Neural crest cell (in vitro differentiated cells): ENCODE data around the gene C2CD4D. TPM values are rescaled to one million over a fixed set of nuclear protein-coding genes. Genes with fewer than 3 reads are reported as not detected.

ENCODE experiments used
- DNase-seq: peaks from one replicate; pipeline ENCODE4 v3.0.0; 2021; ENCODE audit warnings: low read depth, mixed read lengths, low spot score
- H3K27ac Mint-ChIP-seq: one replicate; pipeline ENCODE4 v1.8.0; 2021; ENCODE audit warnings: mild to moderate bottlenecking, mixed read lengths; ENCODE audit not compliant: unreplicated experiment
- H3K27me3 Mint-ChIP-seq: 2 replicates; pipeline ENCODE4 v1.8.0; 2021; ENCODE audit warnings: low read depth, mild to moderate bottlenecking, mixed read lengths
- H3K36me3 Mint-ChIP-seq: 2 replicates; pipeline ENCODE4 v1.8.0; 2021; ENCODE audit warnings: low read depth, mild to moderate bottlenecking, mixed read lengths
- H3K4me1 Mint-ChIP-seq: 2 replicates; pipeline ENCODE4 v1.8.0; 2021; ENCODE audit warnings: mixed read lengths
- H3K4me3 Mint-ChIP-seq: one replicate; pipeline ENCODE4 v1.8.0; 2021; ENCODE audit warnings: mild to moderate bottlenecking, mixed read lengths
- H3K9me3 Mint-ChIP-seq: 2 replicates; pipeline ENCODE4 v1.8.0; 2021; ENCODE audit warnings: mixed read lengths
- total RNA-seq: library from RNA; stranded (reverse); gene quantifications from 2 replicates; pipeline ENCODE4 v1.2.1, GENCODE V29; 2021
- TF ChIP-seq, protein P1 (sequence below): fragments of 200-600 bp; sonication (generic); conservative IDR thresholded peaks from 2 replicates; pipeline ENCODE4 v1.5.0; 2021; ENCODE audit warnings: antibody characterized with exemption, mild to moderate bottlenecking

Gene C2CD4D
- total RNA-seq, 1 donor from 2014 or later = 0.40 TPM

DNA sequence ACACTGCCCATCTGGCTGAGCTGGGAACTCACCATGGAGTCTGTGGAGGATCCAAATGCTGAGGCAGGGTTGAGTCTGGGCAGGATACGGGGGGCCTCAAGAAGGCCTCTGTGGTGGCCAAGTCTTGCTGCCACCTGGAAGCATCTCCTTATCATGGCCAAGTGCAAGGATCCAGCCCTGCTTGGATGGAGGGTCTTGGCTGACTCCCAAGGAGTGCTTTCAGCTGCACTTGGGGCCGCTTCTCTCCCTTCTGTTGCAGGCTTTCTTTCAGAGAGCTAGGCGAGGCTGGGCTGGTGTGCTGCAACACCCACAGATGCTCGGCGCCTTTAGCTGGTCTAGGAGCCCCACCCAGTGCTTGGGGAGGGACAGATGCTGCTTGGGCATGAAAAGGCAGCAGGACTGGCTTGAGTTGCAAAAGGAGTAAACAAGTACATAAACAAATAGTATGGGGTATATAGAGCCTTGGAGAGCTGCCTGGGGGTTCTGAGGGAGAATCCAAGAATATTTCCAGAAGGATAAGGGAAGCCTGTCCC lies 13.9 kb upstream of the C2CD4D start, which contains the start of gene THEM5:
Gene THEM5, minus strand, starts transcription at position 302 of the 533 bp plus-strand sequence. Its CDS starts 147 bp downstream, at position 155.
- no peak for DNase-seq
- Mint-ChIP-seq H3K36me3 (no peaks in the 10 kb centered on the region), H3K27me3 (peaks cover 4% of the 10 kb centered on the region), H3K9me3 (no peaks in the 10 kb centered on the region), H3K27ac (no peak within 1 kb of the TSS), H3K4me1 (peaks cover 7% of the 10 kb centered on the region), H3K4me3 (no peak within 1 kb of the TSS)
- TF ChIP-seq, protein P1, sequence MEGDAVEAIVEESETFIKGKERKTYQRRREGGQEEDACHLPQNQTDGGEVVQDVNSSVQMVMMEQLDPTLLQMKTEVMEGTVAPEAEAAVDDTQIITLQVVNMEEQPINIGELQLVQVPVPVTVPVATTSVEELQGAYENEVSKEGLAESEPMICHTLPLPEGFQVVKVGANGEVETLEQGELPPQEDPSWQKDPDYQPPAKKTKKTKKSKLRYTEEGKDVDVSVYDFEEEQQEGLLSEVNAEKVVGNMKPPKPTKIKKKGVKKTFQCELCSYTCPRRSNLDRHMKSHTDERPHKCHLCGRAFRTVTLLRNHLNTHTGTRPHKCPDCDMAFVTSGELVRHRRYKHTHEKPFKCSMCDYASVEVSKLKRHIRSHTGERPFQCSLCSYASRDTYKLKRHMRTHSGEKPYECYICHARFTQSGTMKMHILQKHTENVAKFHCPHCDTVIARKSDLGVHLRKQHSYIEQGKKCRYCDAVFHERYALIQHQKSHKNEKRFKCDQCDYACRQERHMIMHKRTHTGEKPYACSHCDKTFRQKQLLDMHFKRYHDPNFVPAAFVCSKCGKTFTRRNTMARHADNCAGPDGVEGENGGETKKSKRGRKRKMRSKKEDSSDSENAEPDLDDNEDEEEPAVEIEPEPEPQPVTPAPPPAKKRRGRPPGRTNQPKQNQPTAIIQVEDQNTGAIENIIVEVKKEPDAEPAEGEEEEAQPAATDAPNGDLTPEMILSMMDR = no peak

GRCh38 chr1:151852733-151853132 lies 13.1 kb upstream of the C2CD4D start:
- H3K36me3 Mint-ChIP-seq = no peaks in the 10 kb centered on the region
- peaks cover 7% of the 10 kb centered on the region for H3K4me1 Mint-ChIP-seq
- TF ChIP-seq, protein P1 = no peak
- no peak for DNase-seq
- H3K27ac Mint-ChIP-seq = no peak overlapping the region
- no peak overlapping the region for H3K4me3 Mint-ChIP-seq
- no peaks in the 10 kb centered on the region for H3K9me3 Mint-ChIP-seq
- H3K27me3 Mint-ChIP-seq = peaks cover 4% of the 10 kb centered on the region

DNA sequence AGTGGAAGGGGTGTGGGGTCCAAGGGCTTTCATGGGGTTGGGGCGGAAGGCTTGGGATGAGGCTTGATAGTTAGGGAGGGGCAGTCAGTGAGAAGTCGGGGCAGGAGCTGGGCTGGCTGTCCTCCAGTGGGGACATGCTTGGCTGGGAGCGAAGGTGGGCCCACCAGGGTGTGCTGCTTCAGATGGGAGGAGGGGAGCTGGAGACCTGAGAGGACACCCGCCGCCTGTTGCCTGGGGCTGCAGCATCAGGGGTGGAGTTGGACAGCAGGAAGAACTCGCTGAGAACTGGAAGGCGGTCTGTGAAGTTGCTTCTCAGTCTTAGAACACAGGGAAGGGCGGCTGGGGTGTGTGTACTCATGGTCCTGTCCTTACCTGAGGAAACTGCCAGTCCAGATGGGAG lies 12.3 kb upstream of the C2CD4D start:
- TF ChIP-seq, protein P1 = no peak
- no peak overlapping the region for H3K27ac Mint-ChIP-seq
- no peaks in the 10 kb centered on the region for H3K36me3 Mint-ChIP-seq
- H3K27me3 Mint-ChIP-seq = peaks cover 4% of the 10 kb centered on the region
- no peaks in the 10 kb centered on the region for H3K9me3 Mint-ChIP-seq
- H3K4me3 Mint-ChIP-seq = no peak overlapping the region
- DNase-seq = no peak
- H3K4me1 Mint-ChIP-seq = peaks cover 7% of the 10 kb centered on the region

DNA sequence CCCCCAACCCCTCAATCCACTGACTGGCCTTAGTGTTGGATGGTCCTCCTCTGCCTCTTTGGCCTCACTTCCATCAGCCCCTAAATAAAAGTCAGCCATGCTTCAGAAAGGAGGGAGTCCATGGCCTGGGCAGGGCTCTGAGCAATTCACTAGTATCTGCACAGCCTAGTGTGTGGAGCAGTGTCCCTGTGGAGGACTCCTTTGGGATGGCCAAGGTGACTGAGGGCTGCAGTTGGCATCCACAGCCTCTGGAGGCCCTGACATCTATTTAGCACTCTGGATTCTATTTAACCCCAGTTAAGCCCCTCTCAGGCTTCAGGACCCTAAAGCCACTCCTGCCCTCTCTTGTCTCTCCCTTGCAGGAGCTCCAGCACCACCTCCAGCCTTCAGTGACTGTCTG lies 10.3 kb upstream of the C2CD4D start:
- no peak for DNase-seq
- no peak overlapping the region for H3K27ac Mint-ChIP-seq
- H3K4me1 Mint-ChIP-seq = peaks cover 8% of the 10 kb centered on the region
- no peak overlapping the region for H3K4me3 Mint-ChIP-seq
- peaks cover 8% of the 10 kb centered on the region for H3K27me3 Mint-ChIP-seq
- TF ChIP-seq, protein P1 = no peak
- no peaks in the 10 kb centered on the region for H3K36me3 Mint-ChIP-seq
- no peaks in the 10 kb centered on the region for H3K9me3 Mint-ChIP-seq

GRCh38 chr1:151849126-151849525 lies 9.5 kb upstream of the C2CD4D start:
- Mint-ChIP-seq H3K9me3 (no peaks in the 10 kb centered on the region), H3K36me3 (no peaks in the 10 kb centered on the region), H3K4me3 (no peak overlapping the region), H3K27ac (no peak overlapping the region), H3K4me1 (peaks cover 8% of the 10 kb centered on the region), H3K27me3 (peaks cover 8% of the 10 kb centered on the region)
- TF ChIP-seq, protein P1 = no peak
- DNase-seq = no peak
